GM23338 (cell line): ENCODE data around the gene TOMM5. TPM values are rescaled to one million over a fixed set of nuclear protein-coding genes. Genes with fewer than 3 reads are reported as not detected.

Experiments
- ATAC-seq: fragments of 200-7000 bp; cut with Tn5 transposase; 3 replicates; pipeline ENCODE4 v1.9.1; 2020
- DNase-seq: peaks from one replicate; pipeline ENCODE4 v3.0.0-alpha.2; 2015; ENCODE audit warnings: low spot score
- H2AFZ ChIP-seq: fragments of 200-600 bp; sonication (generic); 2 replicates; pipeline ENCODE4 v1.8.0; 2016; ENCODE audit warnings: antibody characterized with exemption, mild to moderate bottlenecking, moderate library complexity
- H3F3A ChIP-seq: fragments of 200-600 bp; sonication (generic); replicated peaks from 2 replicates; pipeline ENCODE4 v1.8.0; 2017; ENCODE audit warnings: antibody characterized with exemption, mixed run types, low read depth
- H3K27ac ChIP-seq: fragments of 200-600 bp; sonication (generic); 2 replicates; pipeline ENCODE4 v1.6.1; 2016; ENCODE audit warnings: low read depth
- H3K27me3 ChIP-seq: fragments of 200-600 bp; sonication (generic); 2 replicates; pipeline ENCODE4 v1.8.0; 2016; ENCODE audit warnings: mild to moderate bottlenecking, mixed run types, moderate library complexity; ENCODE audit not compliant: insufficient read depth
- H3K36me3 ChIP-seq: fragments of 200-600 bp; sonication (generic); 2 replicates; pipeline ENCODE4 v1.8.0; 2016; ENCODE audit warnings: mild to moderate bottlenecking; ENCODE audit not compliant: insufficient read depth
- H3K4me1 ChIP-seq: fragments of 200-600 bp; sonication (generic); 2 replicates; pipeline ENCODE4 v1.8.0; 2016; ENCODE audit warnings: mild to moderate bottlenecking, moderate library complexity; ENCODE audit not compliant: insufficient read depth
- H3K4me2 ChIP-seq: fragments of 200-600 bp; sonication (generic); 2 replicates; pipeline ENCODE4 v1.7.1; 2017; ENCODE audit warnings: mixed run types
- H3K4me3 ChIP-seq: fragments of 200-600 bp; sonication (generic); 2 replicates; pipeline ENCODE4 v1.6.1; 2016; ENCODE audit warnings: mixed run types
- H3K79me2 ChIP-seq: fragments of 200-600 bp; sonication (generic); replicated peaks from 2 replicates; pipeline ENCODE4 v1.8.0; 2017; ENCODE audit warnings: mild to moderate bottlenecking; ENCODE audit not compliant: insufficient read depth
- H3K9me2 ChIP-seq: fragments of 200-600 bp; sonication (generic); 2 replicates; pipeline ENCODE4 v1.8.0; 2017; ENCODE audit not compliant: insufficient read depth
- H4K20me1 ChIP-seq: fragments of 200-600 bp; sonication (generic); replicated peaks from 2 replicates; pipeline ENCODE4 v1.8.0; 2017; ENCODE audit warnings: mild to moderate bottlenecking; ENCODE audit not compliant: insufficient read depth
- H3K27ac Mint-ChIP-seq: 2 replicates; pipeline ENCODE4 v1.8.0; 2020; ENCODE audit warnings: inconsistent platforms, mild to moderate bottlenecking, moderate library complexity, mixed read lengths
- H3K27me3 Mint-ChIP-seq: 3 replicates; pipeline ENCODE4 v1.8.0; 2022; ENCODE audit warnings: low read depth, mild to moderate bottlenecking, moderate library complexity, mixed read lengths, inconsistent platforms; ENCODE audit not compliant: insufficient read depth, poor library complexity
- H3K36me3 Mint-ChIP-seq: 3 replicates; pipeline ENCODE4 v1.8.0; 2021; ENCODE audit warnings: low read depth, mild to moderate bottlenecking, inconsistent platforms, moderate library complexity, mixed read lengths
- H3K4me1 Mint-ChIP-seq: 3 replicates; pipeline ENCODE4 v1.8.0; 2020; ENCODE audit warnings: mild to moderate bottlenecking, inconsistent platforms, mixed read lengths
- H3K4me3 Mint-ChIP-seq: 3 replicates; pipeline ENCODE4 v1.8.0; 2021; ENCODE audit warnings: moderate library complexity, mild to moderate bottlenecking, inconsistent platforms, mixed read lengths
- H3K9me3 Mint-ChIP-seq: 3 replicates; pipeline ENCODE4 v1.8.0; 2020; ENCODE audit warnings: moderate library complexity, mild to moderate bottlenecking, inconsistent platforms, mixed read lengths
- CREB1 ChIP-seq: fragments of 250-450 bp; sonication (Bioruptor Pico); IDR thresholded peaks from 2 replicates; pipeline ENCODE4 v1.5.0; 2020; ENCODE audit warnings: low read depth, mild to moderate bottlenecking, moderate library complexity
- CTCF ChIP-seq, 2 experiments: fragments of 200-600 bp in 1 of 2; sonication (generic) in 1 of 2; conservative IDR thresholded peaks; 2 replicates each; pipeline versions ENCODE4 v1.5.1 to v1.6.1; 2016 to 2017; ENCODE audit warnings: antibody characterized with exemption in 2 of 2, low read depth in 2 of 2, mild to moderate bottlenecking in 2 of 2, moderate library complexity in 1 of 2
- ETS1 ChIP-seq: IDR thresholded peaks from 2 replicates; pipeline ENCODE4 v1.6.1; 2016; ENCODE audit warnings: antibody characterized with exemption
- EZH2 ChIP-seq: fragments of 200-600 bp; sonication (generic); IDR thresholded peaks from one replicate; pipeline ENCODE4 v1.8.0; 2017; ENCODE audit warnings: antibody characterized with exemption, mild to moderate bottlenecking, low read depth; ENCODE audit not compliant: unreplicated experiment
- EZH2phosphoT487 ChIP-seq: fragments of 200-600 bp; sonication (generic); IDR thresholded peaks from one replicate; pipeline ENCODE4 v1.8.1; 2018; ENCODE audit warnings: antibody characterized with exemption; ENCODE audit not compliant: unreplicated experiment
- NANOG ChIP-seq: IDR thresholded peaks from 2 replicates; pipeline ENCODE4 v1.6.1; 2016; ENCODE audit warnings: antibody characterized with exemption, borderline replicate concordance
- POLR2AphosphoS5 ChIP-seq: IDR thresholded peaks from 2 replicates; pipeline ENCODE4 v1.6.1; 2016; ENCODE audit warnings: antibody characterized with exemption, low read depth
- ZNF114 ChIP-seq: fragments of 250-450 bp; sonication (Bioruptor Pico); IDR thresholded peaks from 2 replicates; pipeline ENCODE4 v1.5.0; 2020; ENCODE audit warnings: mild to moderate bottlenecking, moderate library complexity
- ZNF331 ChIP-seq: fragments of 250-450 bp; sonication (Bioruptor Pico); IDR thresholded peaks from 2 replicates; pipeline ENCODE4 v1.5.0; 2020; ENCODE audit warnings: low read depth, mild to moderate bottlenecking, moderate library complexity
- ZNF462 ChIP-seq: fragments of 250-450 bp; sonication (Bioruptor Pico); IDR thresholded peaks from 2 replicates; pipeline ENCODE4 v1.5.0; 2020; ENCODE audit warnings: mild to moderate bottlenecking, moderate library complexity
- polyA plus RNA-seq: library from polyadenylated mRNA; unstranded; fragments of >200 nt; fragmentation: Nextera tagmentation; extraction: Ambion mirVana; gene quantifications from 2 replicates; pipeline ENCODE4 v1.2.1, GENCODE V29; 2016
- total RNA-seq: library from RNA; depleted of rRNA; stranded (reverse); fragments of >200 nt; shearing (Covaris generic); gene quantifications from 2 replicates; pipeline ENCODE4 v1.2.3, GENCODE V29; 2014

TOMM5 gene
- total and polyA plus RNA-seq, 2 experiments from 2014 or later: 158 to 529 TPM

- Histone ChIP-seq H3K36me3 (no peaks in the 10 kb centered on the region), H3K4me3 (no peak overlapping the region), H3F3A (no peaks in the 10 kb centered on the region), H2AFZ (no peak overlapping the region), H3K27me3 (no peaks in the 10 kb centered on the region), H3K79me2 (peaks cover 7% of the 10 kb centered on the region), H4K20me1 (0 out of 2 replicates have a peak, but pooled peaks cover 3% of the 10 kb centered on the region), H3K4me1 (peaks cover 17% of the 10 kb centered on the region), H3K27ac (no peak overlapping the region), H3K9me2 (no peaks in the 10 kb centered on the region), H3K4me2 (no peak overlapping the region)
- Mint-ChIP-seq H3K27ac (no peak overlapping the region), H3K27me3 (peaks cover 2% of the 10 kb centered on the region), H3K4me1 (peaks cover 25% of the 10 kb centered on the region), H3K4me3 (no peak overlapping the region), H3K9me3 (no peaks in the 10 kb centered on the region), H3K36me3 (no peaks in the 10 kb centered on the region)
- DNase-seq (no peak), ATAC-seq (no peak)
- no peak for TF ChIP-seq CREB1 (CRISPR knock-in tag)
- no peak for TF ChIP-seq NANOG
- no peak for TF ChIP-seq ZNF114 (CRISPR knock-in tag)
- no peak for TF ChIP-seq ZNF331 (CRISPR knock-in tag)
- TF ChIP-seq ETS1: no peak
- TF ChIP-seq POLR2AphosphoS5: no peak
- TF ChIP-seq ZNF462: no peak
- TF ChIP-seq CTCF (conservative IDR thresholded peaks at IDR 0.05; ENCODE audit: low read depth in 2 of 2): no peak
- no peak for TF ChIP-seq EZH2phosphoT487
- no peak for TF ChIP-seq EZH2
These were observed 36.6 kb downstream of the TOMM5 start for GRCh38 chr9:37555786-37556185.
